Inferior parietal cortex (tissue), 1 donor: ENCODE measurements around the gene SLC2A6.

Source experiments
- DNase-seq: peaks from one replicate; pipeline ENCODE4 v3.0.0-alpha.2; 2016; ENCODE audit errors: extremely low spot score

SLC2A6 gene

GRCh38 chr9:133496861-133497842, 18.3 kb upstream of the SLC2A6 start:
- no peak for DNase-seq

GRCh38 chr9:133495327-133496293, 16.7 kb upstream of the SLC2A6 start:
- DNase-seq = no peak

GRCh38 chr9:133494636-133495326, 15.9 kb upstream of the SLC2A6 start:
- no peak for DNase-seq

GRCh38 chr9:133493845-133494540, 15.1 kb upstream of the SLC2A6 start:
- no peak for DNase-seq

GRCh38 chr9:133493428-133493827, 14.5 kb upstream of the SLC2A6 start:
- DNase-seq = no peak

- no peak for DNase-seq
Measured at GRCh38 chr9:133492061-133493021, 13.4 kb upstream of the SLC2A6 start.

- DNase-seq = no peak
Measured at GRCh38 chr9:133491656-133491925, 12.7 kb upstream of the SLC2A6 start.

GRCh38 chr9:133490865-133491655, 12.2 kb upstream of the SLC2A6 start:
- DNase-seq = no peak

- DNase-seq = no peak
Measured at GRCh38 chr9:133490201-133490681, 11.3 kb upstream of the SLC2A6 start.

GRCh38 chr9:133489253-133490190, 10.6 kb upstream of the SLC2A6 start:
- DNase-seq = no peak

- no peak for DNase-seq
Measured at GRCh38 chr9:133488686-133489252, 9.9 kb upstream of the SLC2A6 start.

- DNase-seq = no peak
Measured at GRCh38 chr9:133487331-133487725, 8.4 kb upstream of the SLC2A6 start.

- no peak for DNase-seq
Measured at GRCh38 chr9:133485531-133486260, 6.8 kb upstream of the SLC2A6 start.

- no peak for DNase-seq
Measured at GRCh38 chr9:133484671-133485437, 6.0 kb upstream of the SLC2A6 start.

- no peak for DNase-seq
Measured at GRCh38 chr9:133483611-133484010, 4.7 kb upstream of the SLC2A6 start.
